Suppressor macrophage treated with lipopolysaccharide for 4 hours (primary cell): ENCODE results near the gene HSFX1.
"Not testable (repeated sequence)": the region's sequence is repeated elsewhere in the genome, so short reads cannot be mapped to it uniquely, and the experiment has no call there.

Source experiments
- DNase-seq: peaks from one replicate; pipeline ENCODE4 v3.0.0-alpha.2; 2020

HSFX1 gene, protein sequence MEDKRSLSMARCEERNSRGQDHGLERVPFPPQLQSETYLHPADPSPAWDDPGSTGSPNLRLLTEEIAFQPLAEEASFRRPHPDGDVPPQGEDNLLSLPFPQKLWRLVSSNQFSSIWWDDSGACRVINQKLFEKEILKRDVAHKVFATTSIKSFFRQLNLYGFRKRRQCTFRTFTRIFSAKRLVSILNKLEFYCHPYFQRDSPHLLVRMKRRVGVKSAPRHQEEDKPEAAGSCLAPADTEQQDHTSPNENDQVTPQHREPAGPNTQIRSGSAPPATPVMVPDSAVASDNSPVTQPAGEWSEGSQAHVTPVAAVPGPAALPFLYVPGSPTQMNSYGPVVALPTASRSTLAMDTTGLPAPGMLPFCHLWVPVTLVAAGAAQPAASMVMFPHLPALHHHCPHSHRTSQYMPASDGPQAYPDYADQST

GRCh38 chrX:149773768-149774167 lies at the start of gene HSFX1:
Gene HSFX1 (plus strand): TSS chrX:149774068. CDS start chrX:149774682, 614 bp downstream.
- DNase-seq: not testable (repeated sequence)

GRCh38 chrX:149727308-149727707 lies 46.6 kb upstream of the HSFX1 start:
- not testable (repeated sequence) for DNase-seq

DNA sequence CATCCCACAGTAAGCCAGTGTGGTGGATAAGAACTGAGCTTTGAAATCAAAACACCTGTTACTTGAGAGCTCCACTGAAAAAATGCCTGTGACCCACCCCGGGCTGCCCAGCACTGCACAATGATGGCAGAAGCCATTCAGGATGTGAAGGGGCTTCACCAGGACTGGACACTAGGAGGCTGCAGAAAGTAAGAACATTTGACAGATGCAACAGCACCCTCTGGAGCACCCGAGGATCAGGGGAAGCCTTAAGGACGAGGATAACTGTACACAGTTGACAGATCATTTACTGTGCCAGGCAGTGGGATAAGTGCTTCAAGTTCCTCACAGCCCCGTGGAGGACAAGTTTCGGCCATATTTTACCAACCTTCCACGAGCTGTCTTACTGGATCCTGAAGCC lies 31.6 kb upstream of the HSFX1 start:
- not testable (repeated sequence) for DNase-seq

- not testable (repeated sequence) for DNase-seq
Observed at GRCh38 chrX:149746390-149747007, 27.4 kb upstream of the HSFX1 start.

DNA sequence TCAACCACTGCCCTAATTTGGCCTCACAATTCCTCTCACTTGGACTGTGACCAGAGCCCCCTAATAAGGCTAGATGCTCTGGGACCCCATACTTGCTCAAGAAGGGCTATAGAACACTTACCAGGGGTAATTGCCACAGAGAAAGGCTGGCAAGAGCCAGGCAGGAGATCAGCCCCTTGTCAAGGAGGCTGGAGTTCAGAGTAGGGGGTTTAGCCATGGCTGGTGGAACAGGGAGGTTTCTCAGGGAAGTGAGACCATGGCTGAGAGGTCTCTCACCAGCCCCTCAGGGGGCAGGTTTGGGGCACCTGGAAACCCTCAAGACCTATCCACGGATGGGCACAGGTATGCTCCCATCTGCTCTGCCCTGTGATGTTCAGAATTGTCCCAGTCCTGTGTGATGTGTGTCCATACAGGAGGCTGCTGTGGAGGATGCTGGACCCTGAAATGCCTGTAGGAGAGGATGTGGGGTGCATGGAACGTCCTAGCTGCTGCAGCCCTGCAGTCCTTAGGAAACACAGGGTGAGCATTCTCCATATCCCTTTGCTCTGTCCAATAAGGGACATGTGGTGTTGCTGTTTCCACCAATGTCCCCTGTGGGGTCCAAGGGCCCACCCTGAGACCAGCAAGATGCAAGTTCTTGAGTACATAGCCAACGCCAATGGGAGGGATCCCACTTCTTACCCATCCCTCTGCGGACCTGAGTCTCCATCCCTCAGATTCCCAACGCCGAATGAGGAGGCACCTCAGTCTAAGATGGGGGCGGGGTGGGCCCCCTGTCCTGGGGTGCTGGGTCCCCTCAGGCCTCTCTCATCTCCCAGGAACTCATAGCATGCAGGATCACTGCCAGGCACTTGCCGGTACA lies 16.4 kb upstream of the HSFX1 start:
- DNase-seq: no peak

GRCh38 chrX:149758068-149758714 lies 15.7 kb upstream of the HSFX1 start:
- no peak for DNase-seq

- not testable (repeated sequence) for DNase-seq
Observed at GRCh38 chrX:149758715-149759078, 15.2 kb upstream of the HSFX1 start.

DNA sequence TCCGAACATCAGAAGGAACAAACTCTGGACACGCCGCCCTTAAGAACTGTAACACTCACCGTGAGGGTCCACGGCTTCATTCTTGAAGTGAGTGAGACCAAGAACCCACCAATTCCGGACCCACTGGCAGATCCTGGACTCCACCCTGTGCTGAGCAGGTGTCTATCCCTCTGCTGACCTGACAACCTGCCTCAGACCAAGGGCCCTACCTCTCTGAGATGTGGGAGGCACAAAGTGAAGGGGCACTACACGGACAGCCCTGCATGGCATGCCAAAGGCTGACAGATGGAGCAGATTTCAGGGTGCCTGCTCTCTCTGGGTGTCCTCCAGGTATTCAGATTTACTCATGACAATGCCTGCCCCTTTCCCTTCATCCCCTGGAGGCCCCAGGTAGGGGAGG lies 14.0 kb upstream of the HSFX1 start:
- DNase-seq: no peak

- DNase-seq: no peak
Observed at GRCh38 chrX:149760965-149761364, 12.9 kb upstream of the HSFX1 start.

- DNase-seq: not testable (repeated sequence)
Observed at GRCh38 chrX:149761858-149762674, 11.8 kb upstream of the HSFX1 start.

DNA sequence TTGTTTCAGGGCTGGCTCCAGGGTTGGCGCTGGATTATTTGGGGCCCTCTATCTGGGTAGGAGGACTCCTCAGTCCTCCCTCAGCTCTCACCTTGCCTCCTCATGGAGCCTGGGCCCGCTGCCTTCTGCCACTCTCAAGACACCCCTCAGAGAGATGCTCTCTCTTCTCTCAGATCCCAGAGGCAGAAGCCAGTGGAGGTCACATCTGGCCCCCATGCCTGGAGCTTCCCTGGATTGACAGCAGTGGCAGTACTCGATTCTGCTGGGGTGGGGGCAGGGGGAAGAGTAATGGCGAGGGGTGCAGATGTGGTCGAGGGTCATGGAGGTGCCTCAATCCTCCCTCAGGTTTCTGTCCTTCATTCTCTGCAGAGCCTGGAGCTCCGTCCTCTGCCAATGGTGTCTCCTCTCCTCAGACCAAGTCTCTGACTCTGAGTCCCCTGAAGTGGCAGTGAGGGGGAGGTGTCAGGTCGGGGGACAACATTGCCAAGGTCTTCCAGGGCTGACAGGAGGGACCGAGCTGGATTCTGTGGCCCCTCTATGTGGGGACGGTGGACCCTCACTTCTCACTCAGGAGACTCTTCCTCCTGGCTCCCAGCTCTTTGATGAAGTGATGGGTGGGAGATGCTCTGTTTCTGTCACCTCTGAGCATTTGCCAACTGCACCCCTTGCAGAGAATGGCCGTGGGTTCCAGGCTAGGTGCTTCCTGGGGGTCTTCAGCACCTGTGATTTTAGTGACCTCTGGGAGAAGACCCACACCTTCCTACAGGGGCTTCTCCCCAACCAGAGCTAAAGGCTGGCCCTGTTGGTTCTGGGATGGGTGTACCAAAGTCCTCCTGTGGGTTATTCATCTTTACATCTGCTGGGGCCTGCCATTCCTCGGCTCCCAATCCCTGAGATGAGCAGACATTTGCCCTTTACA lies 10.9 kb upstream of the HSFX1 start:
- DNase-seq: no peak

- DNase-seq: not testable (repeated sequence)
Observed at GRCh38 chrX:149770344-149770743, 3.5 kb upstream of the HSFX1 start.

GRCh38 chrX:149773026-149773425 lies 842 bp upstream of the HSFX1 start:
- DNase-seq: not testable (repeated sequence)

GRCh38 chrX:149777999-149778398 lies 4.1 kb downstream of the HSFX1 start:
- not testable (repeated sequence) for DNase-seq

- not testable (repeated sequence) for DNase-seq
Observed at GRCh38 chrX:149781727-149782126, 7.9 kb downstream of the HSFX1 start, which contains the start of gene MAGEA9. Gene MAGEA9 (plus strand): TSS chrX:149781930. CDS start chrX:149786211, 4,281 bp downstream.

- DNase-seq: not testable (repeated sequence)
Observed at GRCh38 chrX:149795531-149795930, 21.7 kb downstream of the HSFX1 start.

DNA sequence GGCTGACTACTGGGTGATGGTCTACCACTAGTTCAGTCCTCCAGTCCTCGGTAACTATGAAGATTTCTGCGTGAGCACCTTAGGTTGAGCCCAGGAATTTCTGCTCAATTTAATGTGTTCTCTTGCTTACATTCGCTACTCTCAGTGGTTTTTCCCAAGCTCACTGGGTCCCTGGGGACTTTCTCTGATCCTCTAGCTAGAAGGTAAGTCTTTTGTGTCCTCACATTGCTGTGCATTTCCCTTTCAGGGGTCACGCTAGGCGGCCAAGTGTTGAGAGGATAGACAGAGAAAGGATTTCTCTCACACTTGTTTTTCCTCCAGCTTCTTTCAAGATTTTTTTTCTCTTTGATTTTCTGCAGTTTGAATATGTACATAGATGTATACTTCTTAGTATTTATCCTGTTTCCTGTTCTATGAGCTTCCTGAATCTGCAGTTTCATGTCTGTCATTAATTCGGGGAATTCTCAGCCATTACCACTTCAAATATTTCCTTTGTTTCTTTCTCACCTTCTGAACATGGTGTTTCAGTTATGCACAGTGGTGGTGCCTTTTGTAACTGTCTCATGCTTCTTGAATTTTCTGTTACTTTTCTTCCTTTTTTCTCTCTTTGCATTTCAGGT lies 25.3 kb downstream of the HSFX1 start:
- no peak for DNase-seq

GRCh38 chrX:149799938-149800337 lies 26.1 kb downstream of the HSFX1 start:
- no peak for DNase-seq

- DNase-seq: no peak
Observed at GRCh38 chrX:149803458-149804062, 29.7 kb downstream of the HSFX1 start.

GRCh38 chrX:149804102-149804501 lies 30.2 kb downstream of the HSFX1 start:
- no peak for DNase-seq
